Loucy (cell line): Measurements from ENCODE around the gene TCL1A.
A peak's percentile ranks its signal among the peaks of the same experiment; 100 is the strongest.

ENCODE experiments used
- H2AFZ ChIP-seq: fragments of 200-600 bp; sonication (generic); 2 replicates; pipeline ENCODE4 v1.6.0; 2016; ENCODE audit warnings: antibody characterized with exemption, mild to moderate bottlenecking, low read length, moderate library complexity
- H3F3A ChIP-seq: fragments of 200-600 bp; 2 replicates; pipeline ENCODE4 v1.6.0; 2016; ENCODE audit warnings: antibody characterized with exemption, low read depth, mild to moderate bottlenecking
- H3K27me3 ChIP-seq: fragments of 200-600 bp; sonication (generic); 2 replicates; pipeline ENCODE4 v1.6.1; 2014; ENCODE audit warnings: low read length, mild to moderate bottlenecking; ENCODE audit not compliant: insufficient read depth, poor library complexity, severe bottlenecking
- H3K36me3 ChIP-seq: fragments of 200-600 bp; sonication (generic); 2 replicates; pipeline ENCODE4 v1.6.1; 2016; ENCODE audit warnings: low read length; ENCODE audit not compliant: insufficient read depth
- H3K4me1 ChIP-seq: fragments of 200-600 bp; sonication (generic); 2 replicates; pipeline ENCODE4 v1.5.1; 2014; ENCODE audit warnings: low read length, mild to moderate bottlenecking; ENCODE audit not compliant: insufficient read depth, poor library complexity, severe bottlenecking
- H3K4me2 ChIP-seq: fragments of 200-600 bp; sonication (generic); 2 replicates; pipeline ENCODE4 v1.6.0; 2014; ENCODE audit warnings: antibody characterized with exemption, low read length, low read depth, mild to moderate bottlenecking; ENCODE audit not compliant: poor library complexity, severe bottlenecking
- H3K4me3 ChIP-seq: fragments of 200-600 bp; sonication (generic); 2 replicates; pipeline ENCODE4 v1.5.1; 2014; ENCODE audit warnings: low read length, mild to moderate bottlenecking, mixed read lengths; ENCODE audit not compliant: poor library complexity, severe bottlenecking
- H3K79me2 ChIP-seq: fragments of 200-600 bp; sonication (generic); 2 replicates; pipeline ENCODE4 v1.6.1; 2014; ENCODE audit warnings: low read length; ENCODE audit not compliant: insufficient read depth
- H3K9ac ChIP-seq: fragments of 200-600 bp; sonication (generic); 2 replicates; pipeline ENCODE4 v1.6.0; 2014; ENCODE audit warnings: mild to moderate bottlenecking, low read depth, low read length, moderate library complexity; ENCODE audit not compliant: poor library complexity, severe bottlenecking
- H3K9me2 ChIP-seq: fragments of 200-600 bp; sonication (generic); replicated peaks from 2 replicates; pipeline ENCODE4 v1.6.1; 2016; ENCODE audit warnings: low read depth, low read length, mixed read lengths
- H3K9me3 ChIP-seq: fragments of 200-600 bp; sonication (generic); 2 replicates; pipeline ENCODE4 v1.6.1; 2014; ENCODE audit warnings: mild to moderate bottlenecking, antibody characterized with exemption, low read length, low read depth; ENCODE audit not compliant: insufficient read depth
- H4K20me1 ChIP-seq: fragments of 200-600 bp; sonication (generic); 2 replicates; pipeline ENCODE4 v1.6.0; 2014; ENCODE audit warnings: antibody characterized with exemption, low read length, mild to moderate bottlenecking; ENCODE audit not compliant: insufficient read depth, poor library complexity, severe bottlenecking
- EZH2phosphoT487 ChIP-seq: fragments of 200-600 bp; IDR thresholded peaks from 2 replicates; pipeline ENCODE4 v1.6.1; 2018; ENCODE audit warnings: antibody characterized with exemption, mild to moderate bottlenecking, moderate library complexity, borderline replicate concordance
- TF ChIP-seq, protein P1 (sequence below): fragments of 200-600 bp; sonication (generic); conservative IDR thresholded peaks from 2 replicates; pipeline ENCODE4 v1.5.1; 2014; ENCODE audit warnings: mild to moderate bottlenecking, antibody characterized with exemption, low read length

TCL1A gene

DNA sequence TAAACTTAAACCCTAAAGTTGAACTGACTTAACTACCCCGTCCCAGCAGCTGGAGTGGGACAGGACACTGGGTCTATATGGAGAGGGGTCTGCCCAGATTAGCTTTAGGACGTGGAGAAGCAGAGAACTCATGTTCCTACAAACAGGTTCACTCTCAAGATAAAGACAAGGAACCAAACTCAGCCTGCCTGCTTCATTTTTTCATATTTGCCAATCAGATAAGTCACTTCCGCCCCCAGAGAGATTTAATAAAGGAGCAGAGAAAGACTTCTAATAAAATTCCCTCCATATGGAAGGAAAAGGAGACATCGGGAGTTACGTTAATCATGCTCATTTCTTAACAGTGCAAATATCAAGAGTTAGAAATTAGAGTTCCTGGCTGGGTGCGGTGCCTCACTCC is 42.2 kb upstream of the TCL1A start:
- H3K9ac ChIP-seq: no peak overlapping the region
- peaks cover 5% of the 10 kb centered on the region for H3K4me1 ChIP-seq
- no peaks in the 10 kb centered on the region for H4K20me1 ChIP-seq
- H3K27me3 ChIP-seq: no peaks in the 10 kb centered on the region
- no peaks in the 10 kb centered on the region for H3K36me3 ChIP-seq
- H3K4me2 ChIP-seq: no peak overlapping the region
- H3K9me2 ChIP-seq: no peaks in the 10 kb centered on the region
- H3F3A ChIP-seq: no peaks in the 10 kb centered on the region
- no peaks in the 10 kb centered on the region for H3K9me3 ChIP-seq
- no peak overlapping the region for H2AFZ ChIP-seq
- no peak overlapping the region for H3K4me3 ChIP-seq
- TF ChIP-seq EZH2phosphoT487: no peak
- TF ChIP-seq, protein P1, sequence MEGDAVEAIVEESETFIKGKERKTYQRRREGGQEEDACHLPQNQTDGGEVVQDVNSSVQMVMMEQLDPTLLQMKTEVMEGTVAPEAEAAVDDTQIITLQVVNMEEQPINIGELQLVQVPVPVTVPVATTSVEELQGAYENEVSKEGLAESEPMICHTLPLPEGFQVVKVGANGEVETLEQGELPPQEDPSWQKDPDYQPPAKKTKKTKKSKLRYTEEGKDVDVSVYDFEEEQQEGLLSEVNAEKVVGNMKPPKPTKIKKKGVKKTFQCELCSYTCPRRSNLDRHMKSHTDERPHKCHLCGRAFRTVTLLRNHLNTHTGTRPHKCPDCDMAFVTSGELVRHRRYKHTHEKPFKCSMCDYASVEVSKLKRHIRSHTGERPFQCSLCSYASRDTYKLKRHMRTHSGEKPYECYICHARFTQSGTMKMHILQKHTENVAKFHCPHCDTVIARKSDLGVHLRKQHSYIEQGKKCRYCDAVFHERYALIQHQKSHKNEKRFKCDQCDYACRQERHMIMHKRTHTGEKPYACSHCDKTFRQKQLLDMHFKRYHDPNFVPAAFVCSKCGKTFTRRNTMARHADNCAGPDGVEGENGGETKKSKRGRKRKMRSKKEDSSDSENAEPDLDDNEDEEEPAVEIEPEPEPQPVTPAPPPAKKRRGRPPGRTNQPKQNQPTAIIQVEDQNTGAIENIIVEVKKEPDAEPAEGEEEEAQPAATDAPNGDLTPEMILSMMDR: no peak
- H3K79me2 ChIP-seq: no peaks in the 10 kb centered on the region

DNA sequence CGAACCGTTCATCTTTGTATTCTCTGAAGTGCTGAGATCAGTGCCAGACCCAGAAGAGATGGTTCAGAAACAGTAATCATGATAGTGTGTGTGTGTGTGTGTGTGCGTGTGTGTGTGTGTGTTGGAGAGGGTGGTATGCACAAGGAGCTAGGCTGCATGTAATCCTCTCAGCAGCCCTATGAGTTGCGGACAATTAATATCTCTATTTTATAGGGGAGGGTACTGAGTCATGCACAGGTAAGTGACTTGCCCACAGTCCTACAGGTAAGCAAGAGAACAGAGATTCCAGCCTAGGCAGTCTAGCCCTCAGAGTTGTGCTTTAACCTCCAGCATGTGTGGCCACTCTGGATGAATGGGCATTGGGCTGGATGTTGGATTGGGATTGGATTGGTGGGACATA is 27.9 kb upstream of the TCL1A start:
- no peak overlapping the region for H2AFZ ChIP-seq
- peaks cover 26% of the 10 kb centered on the region for H3F3A ChIP-seq
- no peaks in the 10 kb centered on the region for H3K36me3 ChIP-seq
- TF ChIP-seq, protein P1: no peak
- no peak for TF ChIP-seq EZH2phosphoT487
- no peaks in the 10 kb centered on the region for H3K79me2 ChIP-seq
- H3K9me2 ChIP-seq: no peaks in the 10 kb centered on the region
- H3K4me1 ChIP-seq: peaks cover 62% of the 10 kb centered on the region
- H3K4me2 ChIP-seq: peak overlapping the region; percentile 75
- H3K9ac ChIP-seq: peak overlapping the region; percentile 72
- H4K20me1 ChIP-seq: no peaks in the 10 kb centered on the region
- no peaks in the 10 kb centered on the region for H3K27me3 ChIP-seq
- peak overlapping the region; percentile 50 for H3K4me3 ChIP-seq
- H3K9me3 ChIP-seq: no peaks in the 10 kb centered on the region

DNA sequence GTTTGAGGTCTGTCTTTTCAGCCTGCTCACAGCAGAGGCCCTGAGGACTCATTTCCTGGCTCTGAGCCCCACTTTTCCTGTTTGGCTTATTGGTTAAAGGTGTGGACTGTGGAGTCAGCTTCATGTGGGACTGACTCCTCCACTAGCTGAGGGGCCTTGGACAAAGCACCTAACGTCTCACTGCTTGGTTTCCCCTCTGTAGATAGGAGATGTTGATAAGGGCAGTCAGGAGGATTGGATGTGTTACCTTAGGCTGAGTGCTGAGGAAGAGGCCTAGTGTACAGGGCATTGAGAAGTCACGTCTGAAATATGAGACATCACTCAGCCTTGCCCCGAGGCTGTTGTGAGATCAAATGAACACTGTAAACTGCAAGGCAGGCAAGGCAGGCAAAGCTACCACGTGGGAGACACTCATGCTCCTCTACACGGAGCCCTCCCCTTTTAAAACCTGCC is 27.1 kb upstream of the TCL1A start:
- peaks cover 26% of the 10 kb centered on the region for H3F3A ChIP-seq
- peak overlapping the region; percentile 44; the same call in 1 of the 2 replicates for H2AFZ ChIP-seq
- no peaks in the 10 kb centered on the region for H3K79me2 ChIP-seq
- no peaks in the 10 kb centered on the region for H3K27me3 ChIP-seq
- no peaks in the 10 kb centered on the region for H3K36me3 ChIP-seq
- peaks cover 62% of the 10 kb centered on the region for H3K4me1 ChIP-seq
- H3K9me3 ChIP-seq: no peaks in the 10 kb centered on the region
- H3K4me2 ChIP-seq: peak overlapping the region; percentile 75
- peak overlapping the region; percentile 72 for H3K9ac ChIP-seq
- peak overlapping the region; percentile 50 for H3K4me3 ChIP-seq
- H3K9me2 ChIP-seq: no peaks in the 10 kb centered on the region
- no peaks in the 10 kb centered on the region for H4K20me1 ChIP-seq
- no peak for TF ChIP-seq EZH2phosphoT487
- TF ChIP-seq, protein P1: no peak
